ENCODE data around the gene DOK3.

Gene DOK3

DNA sequence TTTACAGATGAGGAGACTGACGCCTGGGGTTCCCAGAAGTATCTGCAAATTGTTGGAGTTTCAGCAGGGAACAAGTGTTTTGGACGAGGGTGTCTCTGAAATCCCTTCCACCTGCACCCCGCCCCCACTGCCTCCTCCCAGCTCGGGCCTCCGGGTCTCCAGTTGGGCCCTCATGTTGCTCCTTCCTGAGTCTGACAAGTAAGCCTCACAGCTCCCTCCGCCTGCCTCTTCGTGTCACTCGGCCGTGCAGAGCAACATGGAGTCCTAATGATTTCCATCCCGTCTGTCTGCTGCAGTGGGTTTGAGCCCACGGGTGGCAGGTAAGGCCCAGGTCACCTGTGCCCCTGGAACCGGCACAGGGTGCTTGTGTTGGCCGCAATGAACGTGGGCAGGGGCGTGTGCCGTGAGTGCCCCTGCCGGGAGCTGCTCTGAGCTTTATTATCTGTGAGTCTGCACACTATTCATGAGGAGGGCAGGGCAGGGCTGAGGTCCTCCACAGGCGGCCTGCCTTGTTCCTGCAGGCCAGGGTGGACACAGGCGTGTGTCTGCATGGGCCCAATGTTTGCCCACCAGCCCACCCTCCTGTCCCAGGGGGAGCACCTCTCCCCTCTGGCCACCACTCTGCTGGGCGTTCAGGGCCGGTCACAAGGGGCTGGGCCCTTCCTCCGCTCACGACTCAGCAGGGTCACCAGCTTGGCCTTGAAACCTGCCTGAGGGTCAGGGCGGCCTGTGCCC, 6.1 kb downstream of the DOK3 start:
- DNase-seq (ENCODE audit: low read depth) = no peak
- H3K4me3 ChIP-seq (ENCODE audit: control insufficient read depth, low read depth, low read length) = no peak overlapping the region
- TF ChIP-seq, protein P1, sequence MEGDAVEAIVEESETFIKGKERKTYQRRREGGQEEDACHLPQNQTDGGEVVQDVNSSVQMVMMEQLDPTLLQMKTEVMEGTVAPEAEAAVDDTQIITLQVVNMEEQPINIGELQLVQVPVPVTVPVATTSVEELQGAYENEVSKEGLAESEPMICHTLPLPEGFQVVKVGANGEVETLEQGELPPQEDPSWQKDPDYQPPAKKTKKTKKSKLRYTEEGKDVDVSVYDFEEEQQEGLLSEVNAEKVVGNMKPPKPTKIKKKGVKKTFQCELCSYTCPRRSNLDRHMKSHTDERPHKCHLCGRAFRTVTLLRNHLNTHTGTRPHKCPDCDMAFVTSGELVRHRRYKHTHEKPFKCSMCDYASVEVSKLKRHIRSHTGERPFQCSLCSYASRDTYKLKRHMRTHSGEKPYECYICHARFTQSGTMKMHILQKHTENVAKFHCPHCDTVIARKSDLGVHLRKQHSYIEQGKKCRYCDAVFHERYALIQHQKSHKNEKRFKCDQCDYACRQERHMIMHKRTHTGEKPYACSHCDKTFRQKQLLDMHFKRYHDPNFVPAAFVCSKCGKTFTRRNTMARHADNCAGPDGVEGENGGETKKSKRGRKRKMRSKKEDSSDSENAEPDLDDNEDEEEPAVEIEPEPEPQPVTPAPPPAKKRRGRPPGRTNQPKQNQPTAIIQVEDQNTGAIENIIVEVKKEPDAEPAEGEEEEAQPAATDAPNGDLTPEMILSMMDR (conservative IDR thresholded peaks at IDR 0.05; ENCODE audit: control insufficient read depth, insufficient read depth, low read depth, low read length) = no peak

DNA sequence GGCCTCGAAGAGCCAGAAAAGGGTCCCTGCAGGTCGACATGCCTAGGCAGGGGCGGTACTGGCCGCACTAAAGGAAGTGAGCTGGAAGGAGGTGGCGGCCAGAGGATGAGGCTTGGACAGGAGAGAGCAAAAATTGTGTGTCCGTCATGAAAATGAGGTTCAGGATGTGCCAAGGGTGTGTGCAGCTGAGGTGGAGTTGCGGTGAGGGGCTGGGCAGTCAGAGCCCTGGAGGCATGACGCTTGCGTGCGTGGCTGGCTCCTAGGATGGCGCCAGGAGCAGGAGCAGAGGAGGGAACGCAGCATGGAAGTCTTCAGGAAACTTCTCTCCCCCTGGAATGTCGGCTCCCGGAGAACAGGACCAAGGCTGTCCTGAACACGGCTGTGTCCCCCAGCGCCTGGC, 6.7 kb downstream of the DOK3 start:
- DNase-seq (ENCODE audit: low read depth) = no peak
- H3K4me3 ChIP-seq (ENCODE audit: control insufficient read depth, low read depth, low read length) = no peak overlapping the region
- TF ChIP-seq, protein P1 (conservative IDR thresholded peaks at IDR 0.05; ENCODE audit: control insufficient read depth, insufficient read depth, low read depth, low read length) = no peak

DNA sequence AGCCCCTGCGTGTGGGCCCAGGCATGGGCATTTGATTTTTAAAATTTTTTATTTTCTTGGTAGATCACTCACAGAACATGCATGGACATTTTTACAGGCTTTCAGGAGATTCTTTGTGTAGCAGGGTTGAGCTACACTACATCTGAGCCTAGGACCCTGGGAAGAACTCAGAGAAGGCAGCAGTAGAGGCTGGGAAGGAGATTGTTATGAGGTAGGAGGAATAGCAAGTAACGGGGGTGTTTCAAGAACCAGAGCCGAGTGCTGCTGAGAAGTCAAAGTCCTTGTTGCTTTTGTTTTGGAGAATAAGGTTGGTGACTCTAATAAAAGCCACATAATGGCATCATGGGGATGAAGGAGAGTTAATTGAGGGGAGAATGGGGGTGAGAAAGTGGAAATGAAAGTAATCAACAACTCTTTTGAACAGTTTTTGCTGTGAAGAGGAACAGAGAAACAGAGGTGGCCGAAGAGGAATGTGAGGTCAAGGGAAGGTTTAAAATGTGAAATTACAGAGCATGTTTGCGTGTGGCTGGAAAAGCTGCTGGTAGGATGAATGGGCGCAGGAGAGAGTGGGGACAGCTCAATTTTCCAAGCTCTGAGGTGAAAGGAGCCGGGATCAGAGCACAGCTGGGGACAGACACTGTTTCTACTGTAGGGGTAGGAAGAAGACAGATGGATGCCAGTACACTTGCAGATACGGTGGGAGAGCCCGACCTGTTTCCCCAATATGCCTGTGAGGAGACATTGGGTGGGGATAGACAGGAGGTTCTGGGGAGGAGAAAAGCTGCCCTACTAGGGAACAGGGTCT, 7.5 kb downstream of the DOK3 start:
- DNase-seq (ENCODE audit: low read depth) = no peak
- H3K4me3 ChIP-seq (ENCODE audit: control insufficient read depth, low read depth, low read length) = no peak overlapping the region
- TF ChIP-seq, protein P1 (conservative IDR thresholded peaks at IDR 0.05; ENCODE audit: control insufficient read depth, insufficient read depth, low read depth, low read length) = no peak

DNA sequence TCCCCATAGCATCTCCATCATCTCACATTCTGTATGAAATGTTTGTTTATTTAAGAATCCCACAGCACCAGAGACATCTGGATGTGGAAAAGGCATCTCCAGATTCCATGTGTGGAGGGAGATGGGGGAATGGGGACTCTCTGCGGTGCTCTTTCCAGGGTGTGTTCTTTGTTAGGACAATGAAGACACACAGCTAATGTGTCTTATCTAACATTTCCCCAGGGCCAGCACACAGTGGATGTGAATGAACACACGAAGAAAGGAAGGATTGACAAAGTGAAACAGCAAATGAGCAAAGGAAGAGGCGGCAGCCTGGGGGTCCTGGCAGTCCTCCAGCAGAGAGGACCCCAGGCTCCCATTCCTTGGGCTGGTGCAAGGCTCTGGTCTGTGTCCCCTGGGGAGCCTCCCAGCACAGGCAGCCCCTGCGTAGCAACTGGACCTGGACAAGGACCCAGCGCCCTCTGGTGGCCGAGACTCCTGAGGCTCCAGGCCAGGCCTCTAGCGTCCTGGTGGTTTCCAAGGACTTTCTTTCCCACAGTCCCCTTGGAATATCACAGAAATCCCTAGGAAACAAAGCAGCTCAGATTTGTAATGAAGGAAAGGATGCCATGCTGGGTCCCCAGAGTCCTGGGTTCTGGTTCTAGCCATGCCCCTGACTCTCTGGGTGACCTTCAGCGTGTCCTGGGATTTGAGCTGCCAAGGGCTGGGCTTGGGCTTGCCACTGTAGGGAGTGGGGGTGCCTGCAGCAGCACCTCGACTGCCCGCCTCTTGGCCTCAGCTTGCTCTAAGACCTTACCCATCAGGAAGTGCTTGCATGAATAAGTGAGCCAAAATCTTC, 8.7 kb downstream of the DOK3 start:
- H3K4me3 ChIP-seq (ENCODE audit: control insufficient read depth, low read depth, low read length) = no peak overlapping the region
- peak; percentile 85 for DNase-seq (ENCODE audit: low read depth)
- TF ChIP-seq, protein P1 (conservative IDR thresholded peaks at IDR 0.05; ENCODE audit: control insufficient read depth, insufficient read depth, low read depth, low read length) = peak; percentile 93

DNA sequence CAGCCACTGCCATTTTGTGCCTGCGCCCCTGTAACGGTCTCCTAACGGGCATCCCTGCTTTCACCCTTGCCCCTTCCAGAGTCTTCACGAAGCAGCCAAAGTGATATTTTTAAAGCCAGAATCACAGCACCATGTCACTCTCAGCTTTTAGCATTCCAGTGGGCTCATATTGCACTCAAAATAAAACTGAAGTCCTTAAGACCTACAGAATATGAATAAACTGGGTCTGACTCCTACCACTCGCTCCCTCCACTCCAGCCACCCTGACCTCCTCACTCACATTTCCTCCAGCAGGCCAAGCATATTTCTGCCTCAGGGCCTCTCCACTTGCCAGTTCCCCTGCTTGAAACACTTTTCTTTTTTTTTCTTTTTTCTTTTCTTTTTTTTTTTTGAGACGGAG, 9.8 kb downstream of the DOK3 start:
- no peak for DNase-seq (ENCODE audit: low read depth)

More for the DNA sequence above, 9.8 kb downstream of the DOK3 start:
- TF ChIP-seq, protein P1 (conservative IDR thresholded peaks at IDR 0.05; ENCODE audit: control insufficient read depth, insufficient read depth, low read depth, low read length) = no peak
- H3K4me3 ChIP-seq (ENCODE audit: control insufficient read depth, low read depth, low read length) = no peak overlapping the region

Measured in fibroblast of mammary gland (primary cell).